ENCODE data around the gene DNAJC28.

Gene DNAJC28, protein sequence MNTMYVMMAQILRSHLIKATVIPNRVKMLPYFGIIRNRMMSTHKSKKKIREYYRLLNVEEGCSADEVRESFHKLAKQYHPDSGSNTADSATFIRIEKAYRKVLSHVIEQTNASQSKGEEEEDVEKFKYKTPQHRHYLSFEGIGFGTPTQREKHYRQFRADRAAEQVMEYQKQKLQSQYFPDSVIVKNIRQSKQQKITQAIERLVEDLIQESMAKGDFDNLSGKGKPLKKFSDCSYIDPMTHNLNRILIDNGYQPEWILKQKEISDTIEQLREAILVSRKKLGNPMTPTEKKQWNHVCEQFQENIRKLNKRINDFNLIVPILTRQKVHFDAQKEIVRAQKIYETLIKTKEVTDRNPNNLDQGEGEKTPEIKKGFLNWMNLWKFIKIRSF

DNA sequence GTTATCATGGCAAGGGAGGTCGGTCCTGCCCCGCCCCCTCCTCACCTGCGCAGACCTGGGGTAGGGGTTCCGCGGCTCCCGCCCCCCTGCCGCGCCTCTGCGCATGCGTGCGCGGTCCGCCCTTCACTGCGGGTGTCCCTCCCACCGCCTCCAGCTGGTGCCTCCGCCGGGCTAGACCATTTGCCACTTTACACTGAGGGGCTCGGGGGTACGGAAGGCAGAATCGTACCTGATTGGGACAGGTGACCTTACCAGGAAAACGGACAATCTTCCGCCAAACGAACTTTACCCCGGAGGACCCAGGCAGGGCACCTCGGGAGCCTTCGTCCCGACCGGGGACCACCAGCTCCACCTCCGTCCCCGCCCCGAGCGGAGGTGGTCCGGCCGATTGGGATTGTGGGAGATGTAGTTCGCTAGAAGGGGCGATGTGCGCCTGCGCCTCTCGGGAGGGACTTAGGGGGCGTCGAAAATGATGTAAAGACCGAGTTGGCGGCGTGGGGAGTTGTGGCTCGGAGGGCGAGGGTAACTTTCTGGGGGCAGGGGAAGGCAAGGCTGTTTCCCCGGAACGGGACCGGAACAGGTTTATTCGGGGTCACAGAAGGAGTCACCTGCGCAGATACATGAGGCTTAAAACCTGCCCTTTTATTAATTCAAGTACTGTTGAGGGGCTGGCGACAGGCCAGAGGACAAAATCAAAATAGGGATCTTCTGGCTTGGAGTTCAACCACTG lies at the start of gene DNAJC28:
TSS of gene DNAJC28 (minus strand) at position 344 of the 730 bp plus-strand sequence. CDS start 2,323 bp downstream, outside the sequence.
- peak; percentile 96 for DNase-seq (ENCODE audit: low spot score)
- TF ChIP-seq, protein P1, sequence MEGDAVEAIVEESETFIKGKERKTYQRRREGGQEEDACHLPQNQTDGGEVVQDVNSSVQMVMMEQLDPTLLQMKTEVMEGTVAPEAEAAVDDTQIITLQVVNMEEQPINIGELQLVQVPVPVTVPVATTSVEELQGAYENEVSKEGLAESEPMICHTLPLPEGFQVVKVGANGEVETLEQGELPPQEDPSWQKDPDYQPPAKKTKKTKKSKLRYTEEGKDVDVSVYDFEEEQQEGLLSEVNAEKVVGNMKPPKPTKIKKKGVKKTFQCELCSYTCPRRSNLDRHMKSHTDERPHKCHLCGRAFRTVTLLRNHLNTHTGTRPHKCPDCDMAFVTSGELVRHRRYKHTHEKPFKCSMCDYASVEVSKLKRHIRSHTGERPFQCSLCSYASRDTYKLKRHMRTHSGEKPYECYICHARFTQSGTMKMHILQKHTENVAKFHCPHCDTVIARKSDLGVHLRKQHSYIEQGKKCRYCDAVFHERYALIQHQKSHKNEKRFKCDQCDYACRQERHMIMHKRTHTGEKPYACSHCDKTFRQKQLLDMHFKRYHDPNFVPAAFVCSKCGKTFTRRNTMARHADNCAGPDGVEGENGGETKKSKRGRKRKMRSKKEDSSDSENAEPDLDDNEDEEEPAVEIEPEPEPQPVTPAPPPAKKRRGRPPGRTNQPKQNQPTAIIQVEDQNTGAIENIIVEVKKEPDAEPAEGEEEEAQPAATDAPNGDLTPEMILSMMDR (IDR thresholded peaks at IDR 0.05; ENCODE audit: borderline replicate concordance, control extremely low read depth, extremely low read depth, insufficient read depth, missing control alignments) = no peak
- in situ Hi-C loops (cut with MboI; ENCODE audit: low sequenced_read_pairs, unreplicated experiment) = no loop called here

DNA sequence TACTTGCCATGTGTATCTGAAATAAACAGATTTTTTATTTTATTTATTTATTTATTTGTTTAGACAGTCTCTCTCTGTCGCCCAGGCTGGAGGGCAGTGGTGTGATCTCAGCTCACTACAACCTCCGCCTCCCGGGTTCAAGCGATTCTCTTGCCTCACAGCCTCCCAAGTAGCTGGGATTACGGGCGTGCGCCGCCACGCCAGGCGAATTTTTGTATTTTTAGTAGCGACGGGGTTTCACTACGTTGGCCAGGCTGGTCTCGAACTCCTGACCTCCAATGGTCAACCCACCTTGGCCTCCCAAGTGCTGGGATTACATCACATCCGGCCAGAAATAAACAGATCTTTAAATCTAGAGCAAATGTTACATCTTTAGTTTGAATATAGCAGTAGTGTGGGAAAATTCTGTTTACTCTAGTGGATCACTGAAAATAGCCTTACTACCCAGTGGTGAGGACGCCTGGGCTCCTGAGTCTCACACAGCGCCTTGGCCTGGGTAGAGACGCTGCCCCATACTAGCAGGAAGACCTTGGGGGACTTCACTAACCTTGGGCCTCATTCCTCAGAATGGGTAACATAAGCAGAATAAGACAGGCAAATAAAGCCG lies 49.7 kb upstream of the DNAJC28 start:
- no peak for DNase-seq (ENCODE audit: low spot score)
- in situ Hi-C loops (cut with MboI; ENCODE audit: low sequenced_read_pairs, unreplicated experiment) = no loop called here
- TF ChIP-seq, protein P1 (IDR thresholded peaks at IDR 0.05; ENCODE audit: borderline replicate concordance, control extremely low read depth, extremely low read depth, insufficient read depth, missing control alignments) = no peak

DNA sequence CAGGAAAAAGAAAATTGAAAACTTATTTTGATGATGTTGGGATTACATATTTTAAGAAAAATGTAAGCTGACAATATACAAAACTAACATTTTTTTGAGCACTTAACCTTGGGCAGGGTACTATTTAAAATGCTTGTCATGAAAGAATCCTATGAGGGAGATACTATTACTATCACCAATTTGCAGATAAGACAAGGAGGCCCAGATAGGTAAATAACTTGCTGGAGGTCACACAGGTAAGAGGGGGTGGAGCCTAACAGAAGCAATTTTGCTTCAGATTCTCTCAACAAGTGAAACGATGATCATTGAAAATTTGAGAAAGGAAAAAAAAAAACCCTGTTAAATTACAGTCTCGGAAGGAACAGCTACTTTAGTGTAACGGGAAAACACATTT lies 49.2 kb upstream of the DNAJC28 start:
- in situ Hi-C loops (cut with MboI; ENCODE audit: low sequenced_read_pairs, unreplicated experiment) = no loop called here
- TF ChIP-seq, protein P1 (IDR thresholded peaks at IDR 0.05; ENCODE audit: borderline replicate concordance, control extremely low read depth, extremely low read depth, insufficient read depth, missing control alignments) = no peak
- no peak for DNase-seq (ENCODE audit: low spot score)

DNA sequence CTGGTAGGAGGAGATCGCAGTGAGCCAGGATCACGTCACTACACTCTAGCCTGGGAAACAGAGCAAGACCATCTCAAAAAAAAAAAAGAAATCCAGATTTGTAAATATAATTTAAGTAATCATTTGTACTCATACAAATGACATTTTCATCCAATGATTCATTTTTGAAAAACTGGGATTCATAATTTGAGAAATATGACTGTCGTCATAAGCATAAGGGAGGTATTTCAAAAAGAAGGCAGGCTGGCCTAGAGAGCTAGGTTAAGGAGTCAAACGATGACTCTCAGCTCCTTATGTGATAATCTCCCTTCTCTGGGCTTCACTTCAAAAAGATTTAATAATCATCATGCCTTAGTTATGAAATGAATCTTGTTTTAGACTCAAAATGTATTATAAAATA lies 48.1 kb upstream of the DNAJC28 start:
- TF ChIP-seq, protein P1 (IDR thresholded peaks at IDR 0.05; ENCODE audit: borderline replicate concordance, control extremely low read depth, extremely low read depth, insufficient read depth, missing control alignments) = no peak
- in situ Hi-C loops (cut with MboI; ENCODE audit: low sequenced_read_pairs, unreplicated experiment) = no loop called here
- no peak for DNase-seq (ENCODE audit: low spot score)

DNA sequence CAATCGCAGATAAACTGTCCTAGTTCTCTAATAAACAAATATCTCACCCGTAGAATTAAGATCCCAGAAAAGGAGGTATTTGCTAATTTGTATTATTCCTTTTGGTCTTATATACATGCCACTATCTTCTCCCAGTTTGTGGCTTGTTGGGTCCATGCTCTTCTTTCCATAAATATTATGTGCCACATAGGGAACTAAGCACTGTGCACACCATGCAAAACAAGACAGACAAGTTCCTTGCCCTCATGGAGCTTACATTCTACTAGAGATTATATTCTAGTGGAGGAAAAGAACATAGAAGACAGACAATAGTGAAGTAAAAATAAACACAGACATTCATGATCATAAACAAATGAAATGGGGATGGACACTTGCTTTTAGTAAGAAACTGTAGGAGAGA lies 45.7 kb upstream of the DNAJC28 start:
- in situ Hi-C loops (cut with MboI; ENCODE audit: low sequenced_read_pairs, unreplicated experiment) = no loop called here
- DNase-seq (ENCODE audit: low spot score) = no peak
- TF ChIP-seq, protein P1 (IDR thresholded peaks at IDR 0.05; ENCODE audit: borderline replicate concordance, control extremely low read depth, extremely low read depth, insufficient read depth, missing control alignments) = no peak

DNA sequence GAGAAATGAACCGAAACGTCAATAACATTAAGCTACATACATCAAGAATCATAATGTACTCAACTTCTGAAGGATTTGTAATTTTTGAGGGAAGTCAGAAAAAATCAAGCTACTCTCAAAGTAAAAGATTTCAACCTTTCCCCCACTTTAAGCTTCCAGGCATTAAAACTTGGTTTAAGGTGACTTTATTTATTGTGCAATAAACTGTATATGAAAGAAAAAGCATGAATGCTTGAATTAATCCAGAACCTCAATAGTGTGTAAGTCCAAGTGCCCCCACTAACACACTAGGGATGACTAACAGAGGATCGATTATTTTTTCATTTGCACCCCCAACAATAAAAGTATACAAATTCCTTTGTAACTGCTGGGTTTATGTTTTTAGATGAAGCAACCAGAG lies 39.5 kb upstream of the DNAJC28 start:
- in situ Hi-C loops (cut with MboI; ENCODE audit: low sequenced_read_pairs, unreplicated experiment) = no loop called here
- DNase-seq (ENCODE audit: low spot score) = no peak
- TF ChIP-seq, protein P1 (IDR thresholded peaks at IDR 0.05; ENCODE audit: borderline replicate concordance, control extremely low read depth, extremely low read depth, insufficient read depth, missing control alignments) = no peak
